ENCODE results near the gene PLD1.
"Not testable (repeated sequence)": the region's sequence is repeated elsewhere in the genome, so short reads cannot be mapped to it uniquely, and the experiment has no call there.

The PLD1 gene

GRCh38 chr3:171746320-171747222 is 63.7 kb downstream of the PLD1 start:
- not testable (repeated sequence) for H3K9me3 Mint-ChIP-seq; H3K36me3 Mint-ChIP-seq (ENCODE audit: low read depth); H3K27ac Mint-ChIP-seq; H3K4me3 Mint-ChIP-seq; H3K4me1 Mint-ChIP-seq (ENCODE audit: low read depth)
- H3K27me3 Mint-ChIP-seq: peaks cover 29% of the 10 kb centered on the region

- Mint-ChIP-seq H3K4me3 (no peak overlapping the region), H3K27me3 (peaks cover 29% of the 10 kb centered on the region), H3K9me3 (no peaks in the 10 kb centered on the region), H3K4me1 (ENCODE audit: low read depth) (no peaks in the 10 kb centered on the region), H3K27ac (no peak overlapping the region), H3K36me3 (ENCODE audit: low read depth) (no peaks in the 10 kb centered on the region)
Observed at GRCh38 chr3:171745577-171746319, 64.5 kb downstream of the PLD1 start.

- no peak overlapping the region for H3K4me3 Mint-ChIP-seq
- no peaks in the 10 kb centered on the region for H3K36me3 Mint-ChIP-seq (ENCODE audit: low read depth)
- no peaks in the 10 kb centered on the region for H3K9me3 Mint-ChIP-seq
- peaks cover 19% of the 10 kb centered on the region for H3K27me3 Mint-ChIP-seq
- no peak overlapping the region for H3K27ac Mint-ChIP-seq
- no peaks in the 10 kb centered on the region for H3K4me1 Mint-ChIP-seq (ENCODE audit: low read depth)
Observed at GRCh38 chr3:171744158-171744741, 66.0 kb downstream of the PLD1 start.

GRCh38 chr3:171743327-171744157 is 66.7 kb downstream of the PLD1 start:
- no peaks in the 10 kb centered on the region for H3K9me3 Mint-ChIP-seq
- peaks cover 15% of the 10 kb centered on the region for H3K27me3 Mint-ChIP-seq
- H3K4me3 Mint-ChIP-seq: no peak overlapping the region
- H3K4me1 Mint-ChIP-seq (ENCODE audit: low read depth): no peaks in the 10 kb centered on the region
- H3K27ac Mint-ChIP-seq: no peak overlapping the region
- H3K36me3 Mint-ChIP-seq (ENCODE audit: low read depth): no peaks in the 10 kb centered on the region

- Mint-ChIP-seq H3K9me3 (no peaks in the 10 kb centered on the region), H3K36me3 (ENCODE audit: low read depth) (no peaks in the 10 kb centered on the region), H3K4me3 (no peak overlapping the region), H3K27ac (no peak overlapping the region), H3K27me3 (peaks cover 7% of the 10 kb centered on the region), H3K4me1 (ENCODE audit: low read depth) (no peaks in the 10 kb centered on the region)
Observed at GRCh38 chr3:171741377-171741776, 68.9 kb downstream of the PLD1 start.

GRCh38 chr3:171736556-171736955 is 73.7 kb downstream of the PLD1 start:
- Mint-ChIP-seq H3K4me1 (ENCODE audit: low read depth) (no peaks in the 10 kb centered on the region), H3K27me3 (no peaks in the 10 kb centered on the region), H3K27ac (no peak overlapping the region)

GRCh38 chr3:171733561-171733960 is 76.7 kb downstream of the PLD1 start:
- H3K9me3 Mint-ChIP-seq: no peaks in the 10 kb centered on the region
- H3K36me3 Mint-ChIP-seq (ENCODE audit: low read depth): no peaks in the 10 kb centered on the region
- no peak overlapping the region for H3K4me3 Mint-ChIP-seq
- no peaks in the 10 kb centered on the region for H3K27me3 Mint-ChIP-seq
- H3K4me1 Mint-ChIP-seq (ENCODE audit: low read depth): no peaks in the 10 kb centered on the region
- no peak overlapping the region for H3K27ac Mint-ChIP-seq

More at GRCh38 chr3:171736556-171736955, 73.7 kb downstream of the PLD1 start:
- Mint-ChIP-seq H3K9me3 (no peaks in the 10 kb centered on the region), H3K36me3 (ENCODE audit: low read depth) (no peaks in the 10 kb centered on the region), H3K4me3 (no peak overlapping the region)

GRCh38 chr3:171732756-171733155 is 77.5 kb downstream of the PLD1 start:
- no peaks in the 10 kb centered on the region for H3K27me3 Mint-ChIP-seq
- no peaks in the 10 kb centered on the region for H3K4me1 Mint-ChIP-seq (ENCODE audit: low read depth)
- H3K4me3 Mint-ChIP-seq: no peak overlapping the region
- H3K9me3 Mint-ChIP-seq: no peaks in the 10 kb centered on the region
- H3K27ac Mint-ChIP-seq: no peak overlapping the region
- no peaks in the 10 kb centered on the region for H3K36me3 Mint-ChIP-seq (ENCODE audit: low read depth)

GRCh38 chr3:171731691-171732090 is 78.6 kb downstream of the PLD1 start:
- Mint-ChIP-seq H3K4me1 (ENCODE audit: low read depth) (no peaks in the 10 kb centered on the region), H3K4me3 (no peak overlapping the region), H3K36me3 (ENCODE audit: low read depth) (no peaks in the 10 kb centered on the region), H3K27me3 (no peaks in the 10 kb centered on the region), H3K27ac (no peak overlapping the region), H3K9me3 (no peaks in the 10 kb centered on the region)

- no peaks in the 10 kb centered on the region for H3K9me3 Mint-ChIP-seq
- H3K27me3 Mint-ChIP-seq: peaks cover 2% of the 10 kb centered on the region
- no peaks in the 10 kb centered on the region for H3K36me3 Mint-ChIP-seq (ENCODE audit: low read depth)
- H3K4me3 Mint-ChIP-seq: no peak overlapping the region
- no peaks in the 10 kb centered on the region for H3K4me1 Mint-ChIP-seq (ENCODE audit: low read depth)
- H3K27ac Mint-ChIP-seq: no peak overlapping the region
Observed at GRCh38 chr3:171729452-171730334, 80.6 kb downstream of the PLD1 start.

GRCh38 chr3:171727288-171727687 is 83.0 kb downstream of the PLD1 start:
- Mint-ChIP-seq H3K27ac (no peak overlapping the region), H3K4me1 (ENCODE audit: low read depth) (no peaks in the 10 kb centered on the region), H3K27me3 (peaks cover 4% of the 10 kb centered on the region), H3K4me3 (no peak overlapping the region), H3K9me3 (no peaks in the 10 kb centered on the region), H3K36me3 (ENCODE audit: low read depth) (no peaks in the 10 kb centered on the region)

GRCh38 chr3:171718493-171719185 is 91.6 kb downstream of the PLD1 start:
- no peaks in the 10 kb centered on the region for H3K9me3 Mint-ChIP-seq
- H3K4me3 Mint-ChIP-seq: no peak overlapping the region
- no peak overlapping the region for H3K27ac Mint-ChIP-seq
- H3K27me3 Mint-ChIP-seq: peaks cover 6% of the 10 kb centered on the region
- H3K36me3 Mint-ChIP-seq (ENCODE audit: low read depth): no peaks in the 10 kb centered on the region
- no peaks in the 10 kb centered on the region for H3K4me1 Mint-ChIP-seq (ENCODE audit: low read depth)

- H3K9me3 Mint-ChIP-seq: no peaks in the 10 kb centered on the region
- peaks cover 4% of the 10 kb centered on the region for H3K27me3 Mint-ChIP-seq
- H3K36me3 Mint-ChIP-seq (ENCODE audit: low read depth): no peaks in the 10 kb centered on the region
- H3K4me1 Mint-ChIP-seq (ENCODE audit: low read depth): no peaks in the 10 kb centered on the region
- no peak overlapping the region for H3K27ac Mint-ChIP-seq
- no peak overlapping the region for H3K4me3 Mint-ChIP-seq
Observed at GRCh38 chr3:171715155-171715554, 95.1 kb downstream of the PLD1 start.

All from stimulated activated naive CD8-positive, alpha-beta T cell treated with anti-CD3 and anti-CD28 coated beads, Interleukin-15, Interleukin-2, amounts not matched to agents 100 ng/mL and 50 ng/mL, for 24 hours (primary cell).